LoVo (cell line): ENCODE measurements around the gene CCNB1.
"Not testable (repeated sequence)": the region's sequence is repeated elsewhere in the genome, so short reads cannot be mapped to it uniquely, and the experiment has no call there.

Source experiments
- DNase-seq: peaks from one replicate; pipeline ENCODE4 v3.0.0-alpha.2; 2016; ENCODE audit warnings: low spot score

Gene CCNB1

GRCh38 chr5:69184621-69185020, 17.7 kb downstream of the CCNB1 start:
- no peak for DNase-seq

- DNase-seq, result no peak
These were observed 20.4 kb downstream of the CCNB1 start for GRCh38 chr5:69187342-69187741.

- DNase-seq, result no peak
These were observed 21.8 kb downstream of the CCNB1 start for GRCh38 chr5:69188811-69189161.

GRCh38 chr5:69189162-69190086, 22.5 kb downstream of the CCNB1 start, which contains the start of gene CENPH:
TSS of gene CENPH (plus strand) at chr5:69189583. CDS start at chr5:69189635, 52 bp downstream.
- DNase-seq, result peak; percentile 96

- no peak for DNase-seq
These were observed 35.5 kb downstream of the CCNB1 start for GRCh38 chr5:69202497-69202896.

GRCh38 chr5:69206528-69207190, 39.7 kb downstream of the CCNB1 start:
- peak; percentile 38 for DNase-seq

- DNase-seq, result no peak
These were observed 42.7 kb downstream of the CCNB1 start for GRCh38 chr5:69209602-69210001.

- DNase-seq, result no peak
These were observed 44.2 kb downstream of the CCNB1 start for GRCh38 chr5:69211200-69211599.

- no peak for DNase-seq
These were observed 45.1 kb downstream of the CCNB1 start for GRCh38 chr5:69212022-69212421.

GRCh38 chr5:69213513-69214215, 46.7 kb downstream of the CCNB1 start:
- no peak for DNase-seq

- no peak for DNase-seq
These were observed 50.2 kb downstream of the CCNB1 start for GRCh38 chr5:69217151-69217511.

- DNase-seq, result peak; percentile 96
These were observed 50.9 kb downstream of the CCNB1 start for GRCh38 chr5:69217548-69218526.

GRCh38 chr5:69219939-69220338, 53.0 kb downstream of the CCNB1 start:
- no peak for DNase-seq

GRCh38 chr5:69220371-69220770, 53.4 kb downstream of the CCNB1 start:
- DNase-seq, result not testable (repeated sequence)

- not testable (repeated sequence) for DNase-seq
These were observed 53.9 kb downstream of the CCNB1 start for GRCh38 chr5:69220833-69221232.

GRCh38 chr5:69224520-69224919, 57.6 kb downstream of the CCNB1 start:
- no peak for DNase-seq

GRCh38 chr5:69225860-69226259, 58.9 kb downstream of the CCNB1 start:
- DNase-seq, result no peak
